ENCODE results near the gene EPB41L2. TPM values are rescaled to one million over a fixed set of nuclear protein-coding genes. Genes with fewer than 3 reads are reported as not detected.

The EPB41L2 gene
- total RNA-seq, 2 donors from 2014 or later = 160 to 189 TPM

DNA sequence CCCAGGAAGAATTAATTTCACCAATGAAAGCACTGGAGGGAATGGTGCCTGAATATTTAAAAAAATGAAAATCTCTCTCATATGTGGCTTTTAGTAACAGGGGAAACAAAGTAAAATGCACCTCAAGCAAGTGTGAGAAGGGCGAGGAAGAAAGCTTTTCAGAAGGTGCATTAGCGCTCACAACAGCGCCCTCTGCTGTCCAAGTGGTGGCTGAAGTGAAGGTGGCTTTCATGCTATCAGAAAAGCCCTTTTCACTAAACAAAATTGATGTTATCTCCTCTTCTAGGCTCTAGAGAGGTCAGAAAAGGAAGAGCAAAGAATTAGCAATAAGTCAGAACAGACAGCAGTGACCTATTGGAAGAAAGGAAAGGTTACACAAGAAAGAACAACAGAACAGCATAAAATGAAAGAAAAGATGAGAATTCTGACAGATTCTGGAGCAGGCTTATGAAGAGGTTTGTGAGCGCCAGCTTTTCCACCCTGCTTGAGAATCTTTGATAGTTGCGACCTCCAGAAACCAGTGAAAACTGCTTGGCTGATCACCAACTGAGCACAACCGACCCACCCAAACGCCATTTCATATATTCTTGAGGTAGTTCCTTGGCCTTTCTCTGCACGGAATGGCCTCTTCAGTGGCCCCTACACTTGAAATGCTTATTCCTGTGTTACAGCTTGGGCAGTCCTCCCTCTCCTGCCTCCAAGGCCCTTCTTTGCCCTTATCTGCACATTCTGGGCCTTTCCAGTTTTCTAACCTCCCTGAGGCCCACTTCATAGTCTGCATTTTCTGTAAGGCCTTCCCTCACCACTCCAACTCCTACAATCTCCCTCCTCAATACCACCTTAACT lies 190.6 kb downstream of the EPB41L2 start:
- Mint-ChIP-seq H3K36me3 (ENCODE audit: low read depth) (peaks cover 10% of the 10 kb centered on the region), H3K27ac (peak overlapping the region; percentile 19), H3K4me3 (no peak overlapping the region), H3K27me3 (ENCODE audit: insufficient read depth) (no peaks in the 10 kb centered on the region), H3K4me1 (peaks cover 2% of the 10 kb centered on the region), H3K9me3 (no peaks in the 10 kb centered on the region)
- no peaks in the 10 kb centered on the region for H3K27me3 ChIP-seq (ENCODE audit: control insufficient read depth, insufficient read depth, low read length, poor library complexity, severe bottlenecking)
- no peak overlapping the region for H3K27ac ChIP-seq (ENCODE audit: low read depth, low read length)
- H3K36me3 ChIP-seq (ENCODE audit: control insufficient read depth, insufficient read depth, low read length) = peaks cover 28% of the 10 kb centered on the region
- H3K9ac ChIP-seq (ENCODE audit: extremely low read depth, low read length, poor library complexity, severe bottlenecking) = no peak overlapping the region
- H3K4me1 ChIP-seq (ENCODE audit: control insufficient read depth, insufficient read depth, low read length) = no peaks in the 10 kb centered on the region
- no peaks in the 10 kb centered on the region for H3K9me3 ChIP-seq (ENCODE audit: control insufficient read depth, low read length)
- H3K4me3 ChIP-seq (ENCODE audit: low read length) = no peak overlapping the region
- peak; percentile 90 for DNase-seq
- WGBS, 2 experiments (ENCODE audit: insufficient coverage in 1 of 2, insufficient read length in 1 of 2) = 66 to 69% methylated on average over 7 to 8 of the region's 8 CpGs
- TF ChIP-seq, protein P1, sequence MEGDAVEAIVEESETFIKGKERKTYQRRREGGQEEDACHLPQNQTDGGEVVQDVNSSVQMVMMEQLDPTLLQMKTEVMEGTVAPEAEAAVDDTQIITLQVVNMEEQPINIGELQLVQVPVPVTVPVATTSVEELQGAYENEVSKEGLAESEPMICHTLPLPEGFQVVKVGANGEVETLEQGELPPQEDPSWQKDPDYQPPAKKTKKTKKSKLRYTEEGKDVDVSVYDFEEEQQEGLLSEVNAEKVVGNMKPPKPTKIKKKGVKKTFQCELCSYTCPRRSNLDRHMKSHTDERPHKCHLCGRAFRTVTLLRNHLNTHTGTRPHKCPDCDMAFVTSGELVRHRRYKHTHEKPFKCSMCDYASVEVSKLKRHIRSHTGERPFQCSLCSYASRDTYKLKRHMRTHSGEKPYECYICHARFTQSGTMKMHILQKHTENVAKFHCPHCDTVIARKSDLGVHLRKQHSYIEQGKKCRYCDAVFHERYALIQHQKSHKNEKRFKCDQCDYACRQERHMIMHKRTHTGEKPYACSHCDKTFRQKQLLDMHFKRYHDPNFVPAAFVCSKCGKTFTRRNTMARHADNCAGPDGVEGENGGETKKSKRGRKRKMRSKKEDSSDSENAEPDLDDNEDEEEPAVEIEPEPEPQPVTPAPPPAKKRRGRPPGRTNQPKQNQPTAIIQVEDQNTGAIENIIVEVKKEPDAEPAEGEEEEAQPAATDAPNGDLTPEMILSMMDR (conservative IDR thresholded peaks at IDR 0.05) = peak; percentile 99

DNA sequence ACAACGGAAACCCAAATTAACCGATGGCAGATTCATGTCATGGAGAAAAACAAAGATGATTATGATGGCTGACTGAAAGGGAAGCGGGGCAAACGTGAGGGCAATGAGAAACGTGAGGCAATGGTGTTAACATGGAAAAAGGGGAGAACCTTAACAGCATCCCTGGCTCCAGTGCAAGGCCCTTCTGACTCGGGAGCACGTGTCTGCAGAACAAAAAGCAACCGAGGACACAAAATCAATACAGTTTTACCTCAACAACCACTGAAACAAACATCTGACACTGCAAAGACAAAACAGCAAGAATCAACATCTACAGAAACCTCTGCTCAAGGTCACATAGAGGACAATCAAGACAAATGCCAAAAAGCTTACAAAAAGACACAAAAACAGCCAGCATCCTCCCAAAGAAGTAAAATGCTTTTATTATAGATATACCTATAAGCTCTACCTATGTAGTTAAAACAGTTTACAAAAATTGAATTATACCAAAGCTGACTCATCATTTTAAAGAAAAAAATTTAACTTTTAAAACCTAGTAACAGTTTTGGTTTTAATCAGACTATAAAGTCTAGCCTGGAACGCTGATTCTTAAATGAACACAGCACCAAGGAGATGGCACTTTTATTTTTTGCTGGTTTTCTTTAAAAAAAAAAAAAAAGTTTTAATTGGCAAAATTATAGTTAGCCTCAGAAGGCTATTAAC lies 192.7 kb downstream of the EPB41L2 start:
- peaks cover 2% of the 10 kb centered on the region for H3K4me1 Mint-ChIP-seq
- Histone ChIP-seq H3K27me3 (ENCODE audit: control insufficient read depth, insufficient read depth, low read length, poor library complexity, severe bottlenecking) (no peaks in the 10 kb centered on the region), H3K9me3 (ENCODE audit: control insufficient read depth, low read length) (no peaks in the 10 kb centered on the region), H3K27ac (ENCODE audit: low read depth, low read length) (no peak overlapping the region), H3K9ac (ENCODE audit: extremely low read depth, low read length, poor library complexity, severe bottlenecking) (no peak overlapping the region), H3K4me3 (ENCODE audit: low read length) (no peak overlapping the region), H3K4me1 (ENCODE audit: control insufficient read depth, insufficient read depth, low read length) (no peaks in the 10 kb centered on the region), H3K36me3 (ENCODE audit: control insufficient read depth, insufficient read depth, low read length) (peaks cover 34% of the 10 kb centered on the region)
- TF ChIP-seq, protein P1 (conservative IDR thresholded peaks at IDR 0.05) = no peak
- no peak overlapping the region for H3K27ac Mint-ChIP-seq
- H3K4me3 Mint-ChIP-seq = no peak overlapping the region
- 95% methylated on average over 3 to 9 of the region's 9 CpGs for WGBS, 2 experiments (ENCODE audit: insufficient coverage in 1 of 2, insufficient read length in 1 of 2)
- H3K9me3 Mint-ChIP-seq = no peaks in the 10 kb centered on the region
- DNase-seq = no peak
- no peaks in the 10 kb centered on the region for H3K27me3 Mint-ChIP-seq (ENCODE audit: insufficient read depth)
- H3K36me3 Mint-ChIP-seq (ENCODE audit: low read depth) = peaks cover 17% of the 10 kb centered on the region

GRCh38 chr6:130869681-130870080 lies 193.4 kb downstream of the EPB41L2 start:
- peaks cover 2% of the 10 kb centered on the region for H3K4me1 Mint-ChIP-seq
- no peaks in the 10 kb centered on the region for H3K9me3 ChIP-seq (ENCODE audit: control insufficient read depth, low read length)
- H3K27me3 Mint-ChIP-seq (ENCODE audit: insufficient read depth) = no peaks in the 10 kb centered on the region
- no peak overlapping the region for H3K27ac Mint-ChIP-seq
- no peaks in the 10 kb centered on the region for H3K4me1 ChIP-seq (ENCODE audit: control insufficient read depth, insufficient read depth, low read length)
- H3K4me3 Mint-ChIP-seq = no peak overlapping the region
- DNase-seq = no peak
- H3K36me3 ChIP-seq (ENCODE audit: control insufficient read depth, insufficient read depth, low read length) = peaks cover 39% of the 10 kb centered on the region
- 90 to 94% methylated on average over 2 to 10 of the region's 10 CpGs for WGBS, 2 experiments (ENCODE audit: insufficient coverage in 1 of 2, insufficient read length in 1 of 2)
- no peak overlapping the region for H3K4me3 ChIP-seq (ENCODE audit: low read length)
- H3K9me3 Mint-ChIP-seq = no peaks in the 10 kb centered on the region
- no peak overlapping the region for H3K9ac ChIP-seq (ENCODE audit: extremely low read depth, low read length, poor library complexity, severe bottlenecking)
- H3K27me3 ChIP-seq (ENCODE audit: control insufficient read depth, insufficient read depth, low read length, poor library complexity, severe bottlenecking) = no peaks in the 10 kb centered on the region
- H3K27ac ChIP-seq (ENCODE audit: low read depth, low read length) = no peak overlapping the region
- peaks cover 18% of the 10 kb centered on the region for H3K36me3 Mint-ChIP-seq (ENCODE audit: low read depth)
- TF ChIP-seq, protein P1 (conservative IDR thresholded peaks at IDR 0.05) = no peak

Measured in endodermal cell (in vitro differentiated cells).